GM19035 (cell line): ENCODE data around the gene MRPL55.

Experiments used
- ATAC-seq: cut with Tn5 transposase; IDR thresholded peaks from one replicate; pipeline ENCODE4 v1.9.1; 2021; ENCODE audit not compliant: unreplicated experiment

Gene MRPL55

GRCh38 chr1:228148196-228148861, 39.2 kb upstream of the MRPL55 start:
- ATAC-seq: no peak

- ATAC-seq: no peak
Observed at GRCh38 chr1:228147768-228148167, 38.7 kb upstream of the MRPL55 start.

GRCh38 chr1:228147151-228147693, 38.1 kb upstream of the MRPL55 start:
- ATAC-seq: no peak

- no peak for ATAC-seq
Observed at GRCh38 chr1:228146417-228147150, 37.5 kb upstream of the MRPL55 start.

- no peak for ATAC-seq
Observed at GRCh38 chr1:228145463-228146416, 36.6 kb upstream of the MRPL55 start.

GRCh38 chr1:228144993-228145343, 35.9 kb upstream of the MRPL55 start:
- no peak for ATAC-seq

GRCh38 chr1:228144193-228144992, 35.3 kb upstream of the MRPL55 start:
- no peak for ATAC-seq

GRCh38 chr1:228143480-228144192, 34.5 kb upstream of the MRPL55 start:
- ATAC-seq: no peak

- ATAC-seq: no peak
Observed at GRCh38 chr1:228142701-228143136, 33.6 kb upstream of the MRPL55 start.

- no peak for ATAC-seq
Observed at GRCh38 chr1:228142155-228142691, 33.1 kb upstream of the MRPL55 start.

GRCh38 chr1:228141226-228142044, 32.3 kb upstream of the MRPL55 start:
- ATAC-seq: no peak

GRCh38 chr1:228140724-228141225, 31.7 kb upstream of the MRPL55 start:
- ATAC-seq: no peak

- peak; percentile 90 for ATAC-seq
Observed at GRCh38 chr1:228139931-228140723, 31.0 kb upstream of the MRPL55 start, which contains the start of gene GUK1. TSS of gene GUK1 (plus strand) at chr1:228140279. CDS start at chr1:228140303, 24 bp downstream.

- no peak for ATAC-seq
Observed at GRCh38 chr1:228139406-228139930, 30.4 kb upstream of the MRPL55 start.

- no peak for ATAC-seq
Observed at GRCh38 chr1:228136901-228137300, 27.8 kb upstream of the MRPL55 start.

GRCh38 chr1:228134591-228134990, 25.5 kb upstream of the MRPL55 start:
- no peak for ATAC-seq

- no peak for ATAC-seq
Observed at GRCh38 chr1:228131766-228132165, 22.7 kb upstream of the MRPL55 start.
